RPMI7951 (cell line): ENCODE measurements around the gene IPO11. TPM values are rescaled to one million over a fixed set of nuclear protein-coding genes. Genes with fewer than 3 reads are reported as not detected.
"Not testable (repeated sequence)": the region's sequence is repeated elsewhere in the genome, so short reads cannot be mapped to it uniquely, and the experiment has no call there.

Experiments
- DNase-seq: peaks from one replicate; pipeline ENCODE4 v3.0.0-alpha.2; 2012; ENCODE audit warnings: low read depth
- total RNA-seq: library from RNA; depleted of rRNA; stranded (reverse); fragments of >200 nt; shearing (Covaris generic); gene quantifications from 2 replicates; pipeline ENCODE4 v1.2.3, GENCODE V29; 2014

The IPO11 gene
- total RNA-seq, 1 experiment from 2014 or later, result 22.9 TPM

DNA sequence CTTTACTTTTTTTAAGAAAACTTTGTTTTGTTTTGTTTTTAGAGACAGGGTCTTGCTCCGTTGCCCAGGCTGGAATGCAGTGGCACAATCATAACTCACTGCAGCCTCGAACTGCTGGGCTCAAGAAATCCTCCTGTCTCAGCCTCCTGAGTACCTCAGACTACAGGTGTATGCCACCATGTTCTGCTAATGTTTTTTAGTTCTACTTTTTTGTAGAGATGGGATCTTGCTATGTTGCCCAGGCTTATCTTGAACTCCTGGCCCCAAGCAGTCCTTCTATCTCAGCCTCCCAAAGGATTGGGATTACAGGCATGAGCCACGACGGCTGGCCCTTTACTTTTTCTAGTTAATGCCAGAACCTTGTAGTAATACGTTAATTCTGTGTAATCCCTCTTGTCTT is 36.0 kb downstream of the IPO11 start:
- no peak for DNase-seq

GRCh38 chr5:62450259-62450658 is 37.7 kb downstream of the IPO11 start:
- DNase-seq, result no peak

DNA sequence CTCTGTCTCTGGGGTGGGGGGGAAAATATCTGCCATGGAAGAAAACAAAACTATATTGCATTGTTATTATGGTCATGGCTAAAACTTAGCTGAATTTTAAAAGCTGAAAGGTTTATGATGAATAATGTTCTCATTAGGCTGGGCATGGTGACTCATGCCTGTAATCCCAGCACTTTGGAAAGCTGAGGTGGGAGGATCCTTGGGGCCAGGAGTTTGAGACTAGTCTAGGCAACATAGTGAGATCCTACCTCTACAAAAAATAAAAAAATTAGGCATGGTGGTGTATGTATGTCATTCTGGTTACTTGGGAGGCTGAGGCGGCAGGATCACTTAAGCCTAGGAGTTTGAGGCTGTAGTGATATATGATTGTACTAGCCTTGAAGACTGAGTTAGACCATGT is 44.5 kb downstream of the IPO11 start:
- peak; percentile 11 for DNase-seq

- peak; percentile 32 for DNase-seq
Measured at GRCh38 chr5:62460578-62460983, 48.0 kb downstream of the IPO11 start.

DNA sequence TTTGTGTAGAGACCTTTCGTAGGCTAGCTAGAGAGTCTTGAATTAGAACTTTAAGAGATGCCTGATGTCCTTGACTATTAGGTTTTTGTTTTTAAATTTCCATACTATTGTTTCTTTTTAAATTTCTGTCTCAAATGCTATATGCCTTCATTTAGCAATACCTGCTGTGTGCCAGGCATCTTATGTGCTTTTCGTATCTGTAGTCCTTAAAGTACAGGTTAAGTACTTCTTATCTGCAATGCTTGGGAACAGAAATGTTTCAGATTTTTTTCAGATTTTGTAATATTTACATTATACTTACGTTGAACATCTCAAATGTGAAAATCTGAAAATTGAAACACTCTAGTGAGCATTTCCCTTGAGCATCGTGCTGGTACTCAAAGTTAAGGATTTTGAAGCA is 49.0 kb downstream of the IPO11 start:
- no peak for DNase-seq

- no peak for DNase-seq
Measured at GRCh38 chr5:62465985-62466925, 53.7 kb downstream of the IPO11 start.

DNA sequence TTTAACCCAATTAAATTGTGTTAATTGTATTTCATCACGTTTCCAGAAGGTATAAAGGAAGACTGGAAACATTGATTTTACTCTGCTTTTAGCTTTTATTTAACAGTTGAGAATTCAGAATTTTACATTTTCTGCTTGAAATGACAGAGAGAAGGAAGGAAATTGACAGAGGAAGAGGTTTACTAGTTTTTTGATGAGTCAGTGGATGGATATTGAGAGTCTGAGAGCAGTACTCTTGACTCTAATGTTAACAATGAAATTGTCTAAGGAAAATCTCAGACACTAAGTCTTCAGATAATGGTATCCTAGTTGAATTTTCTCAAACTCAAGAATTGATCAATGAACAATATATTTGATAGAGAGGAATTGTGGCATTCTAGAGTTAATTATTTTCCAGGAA is 60.6 kb downstream of the IPO11 start:
- no peak for DNase-seq

DNA sequence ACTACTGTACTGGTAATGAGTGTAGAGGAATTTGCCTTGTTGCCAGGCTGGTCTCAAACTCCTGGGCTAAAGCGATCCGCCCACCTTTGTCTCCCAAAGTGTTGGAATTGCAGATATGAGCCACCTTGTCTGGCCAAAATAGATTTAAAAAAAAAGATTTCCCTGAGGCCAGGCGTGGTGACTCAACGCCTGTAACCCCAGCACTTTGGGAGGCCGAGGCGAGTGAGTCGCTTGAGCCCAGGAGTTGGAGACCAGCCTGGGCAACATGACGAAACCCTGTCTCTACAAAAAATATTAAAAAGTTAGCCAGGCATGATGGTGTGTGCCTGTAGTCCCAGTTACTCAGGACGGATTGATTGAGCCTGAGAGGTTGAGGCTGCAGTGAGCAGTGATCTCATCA is 62.5 kb downstream of the IPO11 start:
- DNase-seq, result peak; percentile 79

GRCh38 chr5:62477801-62478200 is 65.2 kb downstream of the IPO11 start:
- no peak for DNase-seq

DNA sequence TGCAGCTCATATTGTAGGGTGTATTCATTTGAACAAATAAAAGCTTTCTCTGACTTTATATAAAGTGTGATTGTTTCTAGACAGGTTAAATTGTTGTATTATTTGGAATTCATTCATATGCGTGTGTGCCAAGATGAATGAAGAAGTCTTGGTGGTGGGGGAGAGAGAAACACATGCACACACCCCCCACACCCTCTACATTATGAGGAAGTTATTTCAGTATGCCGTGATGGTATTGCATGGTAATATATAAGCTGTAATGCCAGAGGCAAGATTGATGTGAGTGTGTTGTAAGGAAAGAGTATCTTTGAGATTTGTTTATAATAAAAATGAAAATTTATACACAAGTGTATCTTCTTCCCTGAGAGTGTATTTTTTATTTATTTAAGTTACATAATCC is 71.0 kb downstream of the IPO11 start:
- DNase-seq, result no peak

DNA sequence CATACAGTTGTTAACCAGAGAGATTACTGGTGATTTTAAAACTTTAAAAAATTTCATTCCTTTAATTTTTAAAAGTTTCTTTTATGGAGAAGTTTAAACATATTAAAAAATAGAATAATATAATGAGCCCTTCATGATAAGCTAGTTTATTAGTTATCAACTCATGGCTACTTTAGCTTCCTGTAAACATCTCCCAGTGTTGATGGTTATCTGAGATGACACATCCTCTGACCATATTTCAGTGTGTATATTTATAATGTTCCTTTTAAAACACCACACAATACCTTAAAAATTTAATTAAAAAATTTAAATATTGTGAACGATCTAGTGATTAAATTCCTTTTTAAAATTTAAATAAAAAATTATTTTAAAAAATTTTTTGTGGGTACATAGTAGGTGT is 74.1 kb downstream of the IPO11 start:
- no peak for DNase-seq

DNA sequence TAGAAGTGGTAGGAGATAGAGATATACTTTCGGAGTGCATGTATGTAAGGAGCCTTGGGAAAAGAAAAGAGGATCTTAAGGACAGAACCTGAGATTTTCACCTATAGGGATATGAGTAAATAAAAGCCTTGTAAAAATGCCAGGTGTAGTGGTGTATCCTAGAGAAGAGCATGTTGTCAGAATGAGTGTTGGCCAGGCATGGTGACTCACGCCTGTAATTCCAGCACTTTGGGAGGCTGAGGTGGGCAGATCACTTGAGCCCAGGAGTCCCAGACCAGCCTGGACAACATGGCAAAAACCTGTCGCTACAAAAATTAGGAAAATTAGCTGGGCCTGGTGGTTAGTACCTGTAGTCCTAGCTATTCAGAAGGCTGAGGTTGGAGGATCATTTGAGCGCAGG is 76.0 kb downstream of the IPO11 start:
- DNase-seq, result no peak

DNA sequence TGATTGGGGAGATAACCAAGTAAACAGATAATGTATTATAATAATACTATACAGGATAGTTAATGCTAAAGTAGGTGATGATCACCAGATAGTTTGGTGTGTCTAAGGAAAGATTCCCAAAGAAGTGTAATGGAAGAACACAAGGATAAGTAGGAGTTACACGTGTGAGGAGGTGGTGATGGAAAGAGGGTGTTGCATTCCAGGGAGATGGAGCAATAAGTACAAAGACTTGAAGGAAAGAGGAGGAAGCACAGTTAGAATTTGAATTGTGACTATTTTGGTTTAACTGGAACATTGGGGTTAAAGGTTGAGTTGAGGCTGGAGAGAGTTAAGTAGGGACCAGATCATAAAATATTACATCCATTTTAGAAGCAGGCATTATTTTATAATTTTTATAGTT is 76.9 kb downstream of the IPO11 start:
- no peak for DNase-seq

- DNase-seq, result no peak
Measured at GRCh38 chr5:62494772-62495171, 82.2 kb downstream of the IPO11 start.

DNA sequence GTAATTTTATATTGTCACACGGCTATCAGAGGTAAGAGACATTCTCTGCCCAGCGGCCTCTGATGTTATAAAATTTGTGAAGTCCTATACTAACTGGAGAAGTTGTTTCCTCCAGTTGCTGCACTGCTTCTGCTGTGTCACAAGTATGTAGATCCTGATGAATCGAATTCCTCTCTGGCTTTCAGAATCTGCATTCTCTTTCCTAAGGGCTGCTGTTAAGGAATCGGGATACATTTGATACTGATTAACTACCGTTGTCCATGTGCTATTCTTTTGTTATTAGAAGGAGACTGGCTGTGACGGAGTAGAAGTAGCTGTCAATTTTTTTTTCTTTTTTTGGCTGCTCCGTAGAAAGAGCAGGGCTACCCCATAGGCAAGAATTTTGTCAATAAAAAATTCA is 84.3 kb downstream of the IPO11 start:
- no peak for DNase-seq

DNA sequence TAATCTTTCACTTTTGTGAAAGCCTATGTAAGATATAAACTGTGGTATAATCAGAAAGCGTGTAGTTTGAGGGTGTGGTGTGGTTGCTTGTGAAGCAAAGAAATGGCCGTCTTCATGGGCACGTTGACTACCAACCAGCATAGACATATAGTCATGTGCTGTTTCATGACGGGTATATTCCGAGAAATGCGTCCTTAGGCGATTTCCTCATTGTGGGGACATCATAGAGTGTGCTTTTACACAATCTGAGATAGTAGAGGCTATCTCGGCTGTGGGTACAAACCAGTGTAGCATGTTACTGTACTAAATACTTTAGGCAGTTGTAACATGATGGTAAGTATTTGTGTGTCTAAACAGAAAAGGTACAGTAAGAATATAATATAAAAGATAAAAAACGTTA is 86.4 kb downstream of the IPO11 start:
- no peak for DNase-seq

DNA sequence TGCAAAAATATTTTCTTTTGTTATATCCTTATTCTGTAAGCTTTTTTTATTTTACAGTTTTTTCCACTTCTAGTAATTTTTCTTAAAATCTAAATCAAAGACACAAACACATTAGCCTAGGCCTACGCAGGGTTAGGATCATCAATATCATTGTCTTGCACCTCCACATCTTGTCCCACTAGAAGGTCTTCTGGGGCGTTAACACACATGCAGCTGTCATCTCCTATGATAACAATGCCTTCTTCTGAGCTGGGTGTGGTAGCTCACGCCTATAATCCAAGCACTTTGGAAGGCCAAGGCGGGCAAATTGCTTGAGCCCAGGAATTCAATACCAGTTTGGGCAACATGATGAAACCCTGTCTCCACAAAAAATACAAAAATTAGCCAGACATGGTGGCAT is 87.2 kb downstream of the IPO11 start:
- DNase-seq, result no peak

- DNase-seq, result no peak
Measured at GRCh38 chr5:62502456-62503101, 90.0 kb downstream of the IPO11 start.

DNA sequence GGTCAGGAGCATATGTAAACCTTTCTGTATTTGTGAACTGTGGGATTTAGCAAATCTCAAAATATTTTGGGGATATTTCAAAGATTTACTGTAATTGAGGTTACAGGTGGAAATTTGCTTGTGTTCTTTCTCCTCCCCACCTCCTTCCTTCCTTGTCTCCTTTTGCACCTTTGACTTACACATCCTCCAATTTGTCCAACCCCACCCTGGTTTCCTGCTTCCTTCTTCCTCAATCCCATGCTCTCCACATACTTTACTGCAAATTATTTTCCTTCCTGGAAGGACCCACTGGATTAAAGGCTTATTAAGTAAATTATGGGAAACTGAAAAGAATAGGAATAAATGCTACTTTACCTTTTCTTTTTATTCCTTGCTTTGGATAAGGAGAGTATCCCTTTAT is 91.6 kb downstream of the IPO11 start:
- no peak for DNase-seq

DNA sequence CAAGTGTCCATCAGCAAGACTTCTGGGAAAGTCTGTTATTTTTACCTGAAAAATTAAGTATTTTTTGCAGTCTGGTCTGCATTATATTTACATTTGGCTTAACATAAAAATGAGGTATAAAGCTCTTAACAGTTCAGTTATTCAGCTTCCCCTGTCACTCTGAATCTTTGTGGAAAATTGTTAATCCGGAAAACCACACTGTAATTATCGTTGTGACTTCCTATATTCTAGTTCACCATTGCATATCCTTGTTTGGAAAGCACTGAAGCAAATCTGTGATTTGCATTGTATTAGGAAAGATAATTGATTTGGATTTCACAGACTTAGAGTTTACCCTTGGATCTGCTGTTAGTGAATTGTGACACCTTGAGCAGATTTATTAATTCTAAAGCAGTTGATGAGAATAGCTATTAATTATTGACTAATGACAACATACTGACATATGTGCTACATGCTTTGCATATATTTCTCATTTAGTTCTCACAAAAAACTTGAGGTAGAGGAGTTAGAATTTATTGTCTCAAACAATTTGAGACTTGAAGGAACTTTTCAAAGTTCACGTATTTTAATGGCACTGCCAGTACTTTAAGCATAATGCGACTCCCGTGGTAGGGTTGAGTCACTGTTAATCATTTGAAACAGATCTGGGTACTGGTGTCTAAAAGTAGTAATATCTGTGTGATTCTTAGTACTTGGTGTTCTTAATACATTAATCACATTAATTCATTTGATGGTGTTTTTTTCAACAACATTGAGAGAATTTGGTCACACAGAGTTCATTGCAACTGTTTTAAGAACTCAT is 94.3 kb downstream of the IPO11 start:
- peak; percentile 27 for DNase-seq

GRCh38 chr5:62508760-62509159 is 96.2 kb downstream of the IPO11 start:
- DNase-seq, result not testable (repeated sequence)

DNA sequence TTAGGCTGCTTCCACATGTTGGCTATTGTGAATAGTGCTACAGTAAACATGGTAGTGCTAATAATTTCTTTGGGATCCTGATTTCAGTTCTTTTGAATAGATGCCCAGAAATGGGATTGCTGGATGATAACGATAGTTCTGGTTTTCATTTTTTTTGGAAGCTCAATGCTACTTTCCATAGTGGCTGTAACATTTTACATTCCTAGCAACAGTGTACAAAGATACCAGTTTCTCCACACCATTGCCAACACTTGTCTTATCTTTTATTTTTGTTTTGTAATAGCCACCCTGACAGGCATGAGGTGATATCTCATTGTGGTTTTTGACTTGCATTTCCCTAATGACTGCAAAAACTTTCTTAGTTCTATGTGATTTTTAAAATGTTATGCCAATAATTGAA is 97.2 kb downstream of the IPO11 start:
- no peak for DNase-seq
